Measurements from ENCODE around the gene SMYD3.

DNA sequence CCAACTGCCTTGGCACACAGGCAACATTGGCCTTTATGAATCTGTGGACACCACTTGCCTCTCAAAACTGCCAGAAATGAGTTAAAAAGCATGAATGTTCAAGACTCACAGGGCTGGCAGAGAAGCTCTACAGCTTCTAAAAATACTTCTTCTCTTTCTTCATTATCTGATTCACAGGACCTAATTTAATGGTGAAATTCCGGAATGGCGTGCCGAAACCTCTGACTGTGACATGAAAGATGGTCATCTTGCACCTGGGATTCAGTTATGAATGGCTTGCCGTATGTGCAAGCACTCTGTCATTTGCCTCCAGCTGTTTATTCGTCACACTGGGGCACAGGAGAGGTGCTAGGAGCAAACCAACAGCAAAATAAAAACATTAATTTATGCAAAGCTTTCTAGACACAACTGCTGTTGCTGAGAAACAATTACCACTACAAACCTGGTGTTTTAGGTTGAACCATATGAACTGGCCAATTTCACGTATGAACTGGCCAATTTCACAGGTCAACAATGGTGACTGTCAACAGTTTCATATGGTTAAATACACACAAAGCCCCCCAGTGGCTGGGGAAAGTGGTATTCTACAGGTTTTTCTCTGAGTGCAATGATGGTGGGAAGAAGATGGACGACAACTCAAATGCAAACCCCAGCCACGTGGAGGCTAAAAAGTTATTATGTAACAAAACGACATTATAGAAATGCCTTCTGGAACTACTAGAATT lies 704.0 kb downstream of the SMYD3 start:
- TF ChIP-seq, protein P1, sequence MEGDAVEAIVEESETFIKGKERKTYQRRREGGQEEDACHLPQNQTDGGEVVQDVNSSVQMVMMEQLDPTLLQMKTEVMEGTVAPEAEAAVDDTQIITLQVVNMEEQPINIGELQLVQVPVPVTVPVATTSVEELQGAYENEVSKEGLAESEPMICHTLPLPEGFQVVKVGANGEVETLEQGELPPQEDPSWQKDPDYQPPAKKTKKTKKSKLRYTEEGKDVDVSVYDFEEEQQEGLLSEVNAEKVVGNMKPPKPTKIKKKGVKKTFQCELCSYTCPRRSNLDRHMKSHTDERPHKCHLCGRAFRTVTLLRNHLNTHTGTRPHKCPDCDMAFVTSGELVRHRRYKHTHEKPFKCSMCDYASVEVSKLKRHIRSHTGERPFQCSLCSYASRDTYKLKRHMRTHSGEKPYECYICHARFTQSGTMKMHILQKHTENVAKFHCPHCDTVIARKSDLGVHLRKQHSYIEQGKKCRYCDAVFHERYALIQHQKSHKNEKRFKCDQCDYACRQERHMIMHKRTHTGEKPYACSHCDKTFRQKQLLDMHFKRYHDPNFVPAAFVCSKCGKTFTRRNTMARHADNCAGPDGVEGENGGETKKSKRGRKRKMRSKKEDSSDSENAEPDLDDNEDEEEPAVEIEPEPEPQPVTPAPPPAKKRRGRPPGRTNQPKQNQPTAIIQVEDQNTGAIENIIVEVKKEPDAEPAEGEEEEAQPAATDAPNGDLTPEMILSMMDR (IDR thresholded peaks at IDR 0.05; ENCODE audit: low read depth, low read length, poor library complexity, severe bottlenecking), result no peak
- TF ChIP-seq EZH2phosphoT487 (IDR thresholded peaks at IDR 0.05; ENCODE audit: borderline replicate concordance, low read length), result no peak

All from DOHH2 (cell line).